GM23338 (cell line): Measurements from ENCODE around the gene CCNK. TPM values are rescaled to one million over a fixed set of nuclear protein-coding genes. Genes with fewer than 3 reads are reported as not detected.

Experiments
- ATAC-seq: fragments of 200-7000 bp; cut with Tn5 transposase; 3 replicates; pipeline ENCODE4 v1.9.1; 2020
- DNase-seq: peaks from one replicate; pipeline ENCODE4 v3.0.0-alpha.2; 2015; ENCODE audit warnings: low spot score
- H2AFZ ChIP-seq: fragments of 200-600 bp; sonication (generic); 2 replicates; pipeline ENCODE4 v1.8.0; 2016; ENCODE audit warnings: antibody characterized with exemption, mild to moderate bottlenecking, moderate library complexity
- H3F3A ChIP-seq: fragments of 200-600 bp; sonication (generic); replicated peaks from 2 replicates; pipeline ENCODE4 v1.8.0; 2017; ENCODE audit warnings: antibody characterized with exemption, mixed run types, low read depth
- H3K27ac ChIP-seq: fragments of 200-600 bp; sonication (generic); 2 replicates; pipeline ENCODE4 v1.6.1; 2016; ENCODE audit warnings: low read depth
- H3K27me3 ChIP-seq: fragments of 200-600 bp; sonication (generic); 2 replicates; pipeline ENCODE4 v1.8.0; 2016; ENCODE audit warnings: mild to moderate bottlenecking, mixed run types, moderate library complexity; ENCODE audit not compliant: insufficient read depth
- H3K36me3 ChIP-seq: fragments of 200-600 bp; sonication (generic); 2 replicates; pipeline ENCODE4 v1.8.0; 2016; ENCODE audit warnings: mild to moderate bottlenecking; ENCODE audit not compliant: insufficient read depth
- H3K4me1 ChIP-seq: fragments of 200-600 bp; sonication (generic); 2 replicates; pipeline ENCODE4 v1.8.0; 2016; ENCODE audit warnings: mild to moderate bottlenecking, moderate library complexity; ENCODE audit not compliant: insufficient read depth
- H3K4me2 ChIP-seq: fragments of 200-600 bp; sonication (generic); 2 replicates; pipeline ENCODE4 v1.7.1; 2017; ENCODE audit warnings: mixed run types
- H3K4me3 ChIP-seq: fragments of 200-600 bp; sonication (generic); 2 replicates; pipeline ENCODE4 v1.6.1; 2016; ENCODE audit warnings: mixed run types
- H3K79me2 ChIP-seq: fragments of 200-600 bp; sonication (generic); replicated peaks from 2 replicates; pipeline ENCODE4 v1.8.0; 2017; ENCODE audit warnings: mild to moderate bottlenecking; ENCODE audit not compliant: insufficient read depth
- H3K9me2 ChIP-seq: fragments of 200-600 bp; sonication (generic); 2 replicates; pipeline ENCODE4 v1.8.0; 2017; ENCODE audit not compliant: insufficient read depth
- H4K20me1 ChIP-seq: fragments of 200-600 bp; sonication (generic); replicated peaks from 2 replicates; pipeline ENCODE4 v1.8.0; 2017; ENCODE audit warnings: mild to moderate bottlenecking; ENCODE audit not compliant: insufficient read depth
- H3K27ac Mint-ChIP-seq: 2 replicates; pipeline ENCODE4 v1.8.0; 2020; ENCODE audit warnings: inconsistent platforms, mild to moderate bottlenecking, moderate library complexity, mixed read lengths
- H3K27me3 Mint-ChIP-seq: 3 replicates; pipeline ENCODE4 v1.8.0; 2022; ENCODE audit warnings: low read depth, mild to moderate bottlenecking, moderate library complexity, mixed read lengths, inconsistent platforms; ENCODE audit not compliant: insufficient read depth, poor library complexity
- H3K36me3 Mint-ChIP-seq: 3 replicates; pipeline ENCODE4 v1.8.0; 2021; ENCODE audit warnings: low read depth, mild to moderate bottlenecking, inconsistent platforms, moderate library complexity, mixed read lengths
- H3K4me1 Mint-ChIP-seq: 3 replicates; pipeline ENCODE4 v1.8.0; 2020; ENCODE audit warnings: mild to moderate bottlenecking, inconsistent platforms, mixed read lengths
- H3K4me3 Mint-ChIP-seq: 3 replicates; pipeline ENCODE4 v1.8.0; 2021; ENCODE audit warnings: moderate library complexity, mild to moderate bottlenecking, inconsistent platforms, mixed read lengths
- H3K9me3 Mint-ChIP-seq: 3 replicates; pipeline ENCODE4 v1.8.0; 2020; ENCODE audit warnings: moderate library complexity, mild to moderate bottlenecking, inconsistent platforms, mixed read lengths
- ZNF331 ChIP-seq: fragments of 250-450 bp; sonication (Bioruptor Pico); IDR thresholded peaks from 2 replicates; pipeline ENCODE4 v1.5.0; 2020; ENCODE audit warnings: low read depth, mild to moderate bottlenecking, moderate library complexity
- ZNF462 ChIP-seq: fragments of 250-450 bp; sonication (Bioruptor Pico); IDR thresholded peaks from 2 replicates; pipeline ENCODE4 v1.5.0; 2020; ENCODE audit warnings: mild to moderate bottlenecking, moderate library complexity
- polyA plus RNA-seq: library from polyadenylated mRNA; unstranded; fragments of >200 nt; fragmentation: Nextera tagmentation; extraction: Ambion mirVana; gene quantifications from 2 replicates; pipeline ENCODE4 v1.2.1, GENCODE V29; 2016
- total RNA-seq: library from RNA; depleted of rRNA; stranded (reverse); fragments of >200 nt; shearing (Covaris generic); gene quantifications from 2 replicates; pipeline ENCODE4 v1.2.3, GENCODE V29; 2014
- TF ChIP-seq, protein P1 (sequence below), 2 experiments: fragments of 200-600 bp in 1 of 2; sonication (generic) in 1 of 2; conservative IDR thresholded peaks; 2 replicates each; pipeline versions ENCODE4 v1.5.1 to v1.6.1; 2016 to 2017; ENCODE audit warnings: antibody characterized with exemption in 2 of 2, low read depth in 2 of 2, mild to moderate bottlenecking in 2 of 2, moderate library complexity in 1 of 2

The CCNK gene
- total and polyA plus RNA-seq, 2 experiments from 2014 or later: 54.0 to 60.6 TPM

GRCh38 chr14:99527427-99528076 is 46.3 kb downstream of the CCNK start (continued):
- no peak for TF ChIP-seq ZNF462 (CRISPR knock-in tag)

DNA sequence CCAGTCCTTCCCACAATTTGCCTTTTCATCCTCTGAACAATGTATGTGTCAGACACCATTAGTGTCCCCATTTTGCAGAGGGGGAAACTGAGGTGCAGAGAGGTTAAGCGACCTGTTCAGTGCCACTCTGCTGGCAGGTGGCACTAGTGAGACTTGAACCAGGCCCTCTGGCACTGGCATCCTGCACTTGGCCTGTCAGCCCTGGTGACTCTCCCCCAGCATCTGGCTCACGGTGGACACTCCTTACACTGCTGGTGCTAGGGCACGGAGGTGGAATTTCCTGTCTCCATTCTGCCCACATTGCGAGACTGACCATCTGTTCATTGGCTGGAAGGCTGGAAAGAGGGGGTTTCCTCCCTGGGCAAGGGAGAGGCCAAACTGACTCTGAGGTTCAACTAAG is 48.7 kb downstream of the CCNK start:
- Histone ChIP-seq H3K4me2 (no peak overlapping the region), H3K4me3 (no peak overlapping the region), H4K20me1 (no peaks in the 10 kb centered on the region), H3K36me3 (no peaks in the 10 kb centered on the region), H3K4me1 (peaks cover 26% of the 10 kb centered on the region), H3F3A (0 out of 2 replicates have a peak, but pooled peaks cover 9% of the 10 kb centered on the region), H3K27me3 (no peaks in the 10 kb centered on the region), H3K9me2 (no peaks in the 10 kb centered on the region), H2AFZ (no peak overlapping the region), H3K79me2 (no peaks in the 10 kb centered on the region; the same call in 1 of the 2 replicates), H3K27ac (no peak overlapping the region)
- H3K4me1 Mint-ChIP-seq: peaks cover 34% of the 10 kb centered on the region
- TF ChIP-seq, protein P1, sequence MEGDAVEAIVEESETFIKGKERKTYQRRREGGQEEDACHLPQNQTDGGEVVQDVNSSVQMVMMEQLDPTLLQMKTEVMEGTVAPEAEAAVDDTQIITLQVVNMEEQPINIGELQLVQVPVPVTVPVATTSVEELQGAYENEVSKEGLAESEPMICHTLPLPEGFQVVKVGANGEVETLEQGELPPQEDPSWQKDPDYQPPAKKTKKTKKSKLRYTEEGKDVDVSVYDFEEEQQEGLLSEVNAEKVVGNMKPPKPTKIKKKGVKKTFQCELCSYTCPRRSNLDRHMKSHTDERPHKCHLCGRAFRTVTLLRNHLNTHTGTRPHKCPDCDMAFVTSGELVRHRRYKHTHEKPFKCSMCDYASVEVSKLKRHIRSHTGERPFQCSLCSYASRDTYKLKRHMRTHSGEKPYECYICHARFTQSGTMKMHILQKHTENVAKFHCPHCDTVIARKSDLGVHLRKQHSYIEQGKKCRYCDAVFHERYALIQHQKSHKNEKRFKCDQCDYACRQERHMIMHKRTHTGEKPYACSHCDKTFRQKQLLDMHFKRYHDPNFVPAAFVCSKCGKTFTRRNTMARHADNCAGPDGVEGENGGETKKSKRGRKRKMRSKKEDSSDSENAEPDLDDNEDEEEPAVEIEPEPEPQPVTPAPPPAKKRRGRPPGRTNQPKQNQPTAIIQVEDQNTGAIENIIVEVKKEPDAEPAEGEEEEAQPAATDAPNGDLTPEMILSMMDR (conservative IDR thresholded peaks at IDR 0.05; ENCODE audit: low read depth in 2 of 2): 0 out of 4 replicates have a peak, but pooled peaks of 1 of the 2 experiments have one; percentile 12
- no peak for TF ChIP-seq ZNF331 (CRISPR knock-in tag)
- no peak for DNase-seq
- H3K27ac Mint-ChIP-seq: no peak overlapping the region
- H3K36me3 Mint-ChIP-seq: no peaks in the 10 kb centered on the region
- peaks cover 15% of the 10 kb centered on the region for H3K27me3 Mint-ChIP-seq
- no peak overlapping the region for H3K4me3 Mint-ChIP-seq
- ATAC-seq: no peak
- no peaks in the 10 kb centered on the region for H3K9me3 Mint-ChIP-seq
